Superior temporal gyrus (tissue), 1 donor: Measurements from ENCODE around the gene SIX1.

Source experiments
- DNase-seq: peaks from one replicate; pipeline ENCODE4 v3.0.0-alpha.2; 2016; ENCODE audit errors: extremely low spot score

Gene SIX1

DNA sequence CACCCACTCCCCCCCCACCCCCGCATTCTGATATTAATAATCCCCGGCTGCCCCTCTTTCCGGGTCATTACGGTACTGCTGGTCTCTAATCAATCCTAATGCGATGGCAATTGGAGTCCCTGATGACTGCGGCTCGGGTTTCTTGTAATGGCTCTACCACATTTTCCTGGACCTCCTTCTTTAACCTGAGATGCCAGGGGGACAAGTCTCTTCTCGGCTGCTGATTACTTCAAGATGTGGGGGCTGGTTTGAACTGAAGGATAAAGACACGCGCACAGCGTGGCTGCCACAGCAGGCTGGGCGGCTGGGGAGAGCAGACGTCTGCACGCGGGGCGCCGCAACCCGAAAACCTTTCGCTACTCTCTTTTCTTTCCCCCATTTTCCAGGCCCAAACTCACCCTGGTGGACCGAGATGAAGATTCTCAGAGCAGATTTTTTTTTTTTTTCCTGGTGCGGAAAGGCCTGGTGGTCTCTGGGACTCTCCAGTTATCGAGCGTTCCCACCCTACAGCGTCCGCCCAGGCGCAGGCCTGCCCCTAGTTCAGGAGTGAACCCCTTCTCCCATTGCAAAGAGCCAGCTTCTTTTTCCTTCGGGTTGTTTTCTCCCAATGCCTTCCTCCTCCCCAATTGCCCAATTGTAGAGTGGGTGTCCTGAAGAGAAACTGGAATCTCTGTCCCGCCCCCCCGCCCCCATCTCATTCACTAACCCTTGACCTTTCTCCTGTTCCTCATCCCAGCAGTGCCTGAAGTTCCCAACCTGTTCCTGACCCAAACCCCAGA, 6.0 kb upstream of the SIX1 start:
- DNase-seq = no peak

DNA sequence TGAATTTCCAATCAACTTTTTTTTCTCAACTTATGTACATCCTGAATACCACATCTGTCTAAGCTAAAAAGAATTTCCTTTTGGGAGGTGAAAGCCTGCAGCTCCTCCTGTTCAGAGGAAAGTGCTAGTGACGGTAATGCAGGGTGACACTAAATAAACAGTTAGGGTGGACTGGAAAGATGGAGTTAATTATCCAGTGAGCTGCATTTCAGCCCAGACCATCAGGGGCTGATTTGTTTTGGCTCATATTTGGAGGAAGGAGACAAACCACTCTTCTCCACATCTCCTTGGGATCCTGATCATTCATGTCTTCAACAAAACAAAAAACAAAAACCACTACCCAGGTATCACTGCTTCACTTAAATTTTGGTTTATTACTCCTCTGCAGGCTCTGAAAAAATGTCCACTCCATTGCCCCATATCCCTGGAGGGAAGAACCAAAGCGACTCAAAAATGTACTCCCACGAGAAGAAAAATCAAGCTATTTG, 5.1 kb upstream of the SIX1 start:
- no peak for DNase-seq

DNA sequence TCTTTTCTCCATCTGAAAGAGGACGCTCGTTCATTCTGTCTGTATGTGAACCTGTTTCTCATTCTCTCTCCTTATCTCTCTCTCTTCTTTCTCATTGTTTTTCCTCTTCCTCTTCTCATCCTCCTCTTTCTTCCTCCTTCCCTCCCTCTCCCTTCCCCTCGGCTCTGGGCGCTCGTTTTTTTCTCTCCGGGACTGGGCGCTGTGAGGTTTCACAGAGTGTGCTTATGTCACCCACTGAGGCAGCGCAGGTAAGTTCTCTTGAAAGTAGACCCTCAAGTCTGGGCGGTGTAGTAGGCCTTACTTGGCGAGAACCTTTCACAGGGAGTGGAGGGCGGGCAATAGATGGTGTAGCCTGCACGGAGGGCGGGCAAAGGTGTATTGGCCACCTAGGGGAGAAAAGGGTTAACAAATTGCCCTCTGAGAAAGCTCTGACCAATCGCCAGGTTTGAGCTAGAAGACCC, 4.5 kb upstream of the SIX1 start:
- DNase-seq = no peak

DNA sequence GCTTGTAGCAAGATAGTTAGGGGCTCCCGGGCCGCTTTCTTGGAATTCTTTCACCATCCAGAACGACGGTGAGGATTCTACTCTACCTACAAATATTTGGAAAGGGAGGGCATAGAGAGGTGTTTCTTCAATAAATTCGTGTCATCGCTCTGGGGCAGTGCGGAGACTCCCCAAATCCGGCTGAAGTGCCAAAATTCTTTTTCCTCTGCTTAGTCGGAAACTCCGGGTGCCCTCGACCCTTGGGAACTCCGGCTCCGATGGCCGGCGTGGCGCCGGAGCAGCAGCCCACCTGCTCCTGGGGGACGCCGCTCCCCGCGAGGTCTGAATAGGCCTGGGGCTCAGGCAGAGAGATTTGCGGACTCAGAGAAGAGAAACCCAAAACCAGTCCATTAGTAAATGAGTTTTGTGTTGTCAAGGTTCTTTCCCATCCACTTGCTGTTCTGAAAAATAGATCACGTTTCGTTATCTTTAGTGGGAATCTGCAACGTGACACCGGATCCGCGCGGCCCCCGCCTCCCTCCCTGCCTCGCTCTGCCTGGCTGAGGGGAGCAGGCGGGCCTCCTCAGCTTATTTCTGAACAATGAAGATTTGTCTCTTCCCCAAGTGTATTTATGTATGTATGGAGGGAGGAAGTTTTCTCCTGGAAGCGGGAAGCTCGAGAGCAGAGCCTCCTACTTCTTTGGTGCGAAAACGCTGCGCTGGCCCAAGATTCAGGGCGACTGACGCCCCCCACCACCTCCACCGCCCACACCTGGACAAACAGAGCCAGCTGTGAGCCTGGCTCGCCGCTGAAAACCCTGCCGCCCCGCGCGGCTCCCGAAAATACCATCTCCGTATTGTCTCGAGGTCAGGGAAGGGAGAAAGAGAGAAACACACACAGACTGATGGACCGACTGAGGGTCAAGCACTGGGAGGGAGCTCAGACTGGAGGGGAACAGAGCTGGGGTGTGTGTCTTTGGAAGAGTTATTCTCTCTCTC, 3.7 kb upstream of the SIX1 start:
- DNase-seq = no peak

DNA sequence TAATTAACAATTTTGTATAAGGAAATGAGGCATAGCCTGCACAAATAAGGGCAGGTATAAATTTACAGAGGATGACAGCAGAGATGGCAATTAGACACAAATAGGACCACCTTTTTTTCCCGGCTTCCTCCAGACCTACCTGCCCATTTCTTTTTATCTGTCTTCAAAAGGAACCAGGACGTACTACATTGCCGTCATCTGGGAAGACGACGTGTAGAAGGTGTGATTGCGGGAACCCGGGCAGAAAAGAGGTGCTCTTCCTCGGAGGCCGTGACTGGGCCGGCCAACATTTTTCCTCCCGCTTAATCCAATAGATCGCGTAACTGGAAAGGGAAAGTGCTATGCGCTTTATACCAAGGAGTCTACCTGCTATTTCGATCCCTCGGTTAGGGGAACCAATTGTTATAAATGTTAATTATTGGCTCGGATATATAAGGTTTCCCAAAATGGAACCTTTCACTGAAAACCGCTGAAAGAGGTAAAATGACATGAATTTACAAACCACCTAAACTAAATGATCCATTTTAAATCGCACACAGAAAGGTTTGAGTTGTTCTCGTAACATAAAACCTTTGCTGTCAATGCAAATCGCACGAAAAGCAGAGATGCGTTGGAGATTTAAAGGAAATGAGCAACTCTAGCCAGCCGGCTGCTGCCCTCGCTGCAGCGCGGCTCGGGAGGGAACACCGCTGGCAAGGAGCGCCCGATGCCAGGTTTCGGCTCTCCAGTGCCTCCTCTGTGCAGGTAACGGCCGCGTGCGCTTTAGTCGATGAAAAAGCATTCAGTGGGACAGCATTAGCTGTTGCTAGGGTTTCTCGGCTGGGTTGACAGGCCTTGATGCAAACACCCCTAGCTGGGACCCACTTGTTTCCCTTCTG, 2.8 kb upstream of the SIX1 start:
- DNase-seq = no peak

DNA sequence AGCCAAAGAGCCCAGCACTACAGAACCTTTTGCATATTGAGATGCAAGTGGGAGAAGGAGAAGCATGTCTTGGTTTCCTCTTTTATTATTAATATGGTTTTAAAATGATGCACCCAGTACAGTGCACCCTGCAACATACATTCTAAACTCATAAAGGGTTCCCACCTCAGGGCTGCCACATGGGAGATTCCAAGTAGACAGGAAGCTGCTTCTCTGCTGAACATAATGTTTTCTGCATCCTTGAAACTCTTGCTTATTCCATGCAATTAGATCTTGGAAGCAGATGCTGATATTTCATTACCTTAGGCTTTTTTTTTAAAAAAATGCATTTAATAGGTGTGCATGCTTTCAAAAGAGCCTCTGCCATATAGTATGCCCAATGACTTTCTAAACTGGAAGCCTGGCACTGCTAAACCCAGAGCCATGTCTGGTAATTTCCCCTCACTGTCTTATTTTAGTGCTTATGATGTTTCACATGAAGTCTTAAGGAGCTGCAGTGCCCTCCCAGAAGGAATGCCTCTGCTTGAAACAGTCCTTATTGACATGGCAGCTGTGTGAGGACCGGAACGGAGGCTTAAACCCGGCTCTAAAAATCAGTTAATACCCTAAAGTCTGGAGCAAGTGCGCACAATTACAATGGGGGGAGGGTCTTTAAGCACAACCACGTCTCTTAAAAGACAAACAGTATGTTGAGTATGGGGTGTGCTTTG, 2.0 kb upstream of the SIX1 start:
- no peak for DNase-seq

DNA sequence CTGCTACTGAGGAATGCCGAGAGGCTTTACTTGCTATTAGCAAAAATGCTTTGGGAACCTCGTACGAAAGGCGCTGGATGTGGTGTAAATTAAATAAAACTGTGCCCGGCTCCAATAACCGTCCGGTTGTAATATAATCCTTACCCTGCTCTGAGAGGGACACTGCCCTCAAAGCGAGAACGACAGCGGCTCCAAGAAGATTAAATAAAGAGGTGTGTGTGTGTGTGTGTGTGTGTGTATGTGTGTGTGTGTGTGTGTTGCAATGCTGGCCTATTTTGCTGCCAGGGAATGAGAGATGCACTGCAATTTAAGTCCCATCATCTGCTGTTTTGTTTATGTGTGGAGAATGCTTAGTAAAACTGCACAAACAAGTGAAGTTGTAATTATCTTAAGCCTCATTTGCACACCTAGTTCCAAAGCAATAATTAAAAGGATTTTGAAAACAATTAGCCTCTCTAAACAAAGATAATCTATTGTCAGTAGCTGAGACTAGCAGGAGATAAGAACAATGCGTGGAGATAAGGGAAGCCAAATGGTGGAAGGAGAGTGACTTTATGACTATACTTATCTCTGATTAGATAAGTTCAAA, 1.2 kb upstream of the SIX1 start:
- DNase-seq = no peak

DNA sequence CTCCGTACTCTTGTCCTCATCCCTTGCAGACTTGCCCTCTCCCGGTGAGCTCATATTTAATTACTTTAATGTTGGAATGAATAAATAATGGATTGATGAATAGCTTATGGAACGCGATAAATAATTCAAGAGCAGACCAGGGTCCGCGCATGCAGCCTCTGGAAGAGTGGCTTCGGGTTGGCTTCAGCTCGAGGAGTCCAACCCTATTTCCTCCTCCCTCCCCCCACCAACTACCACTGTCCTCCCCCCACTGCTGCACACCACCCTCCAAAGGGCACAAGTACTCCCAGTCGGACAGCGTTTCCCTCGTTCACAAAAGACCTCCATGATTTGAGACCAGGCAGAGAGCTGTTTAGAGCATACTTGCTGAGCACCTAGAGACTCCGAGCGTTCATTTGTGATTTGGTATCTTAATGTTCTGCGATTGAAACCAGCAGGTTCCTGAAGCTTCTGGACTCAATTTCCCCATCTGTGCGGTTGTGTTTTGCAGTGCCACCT, 647 bp upstream of the SIX1 start:
- DNase-seq = no peak

DNA sequence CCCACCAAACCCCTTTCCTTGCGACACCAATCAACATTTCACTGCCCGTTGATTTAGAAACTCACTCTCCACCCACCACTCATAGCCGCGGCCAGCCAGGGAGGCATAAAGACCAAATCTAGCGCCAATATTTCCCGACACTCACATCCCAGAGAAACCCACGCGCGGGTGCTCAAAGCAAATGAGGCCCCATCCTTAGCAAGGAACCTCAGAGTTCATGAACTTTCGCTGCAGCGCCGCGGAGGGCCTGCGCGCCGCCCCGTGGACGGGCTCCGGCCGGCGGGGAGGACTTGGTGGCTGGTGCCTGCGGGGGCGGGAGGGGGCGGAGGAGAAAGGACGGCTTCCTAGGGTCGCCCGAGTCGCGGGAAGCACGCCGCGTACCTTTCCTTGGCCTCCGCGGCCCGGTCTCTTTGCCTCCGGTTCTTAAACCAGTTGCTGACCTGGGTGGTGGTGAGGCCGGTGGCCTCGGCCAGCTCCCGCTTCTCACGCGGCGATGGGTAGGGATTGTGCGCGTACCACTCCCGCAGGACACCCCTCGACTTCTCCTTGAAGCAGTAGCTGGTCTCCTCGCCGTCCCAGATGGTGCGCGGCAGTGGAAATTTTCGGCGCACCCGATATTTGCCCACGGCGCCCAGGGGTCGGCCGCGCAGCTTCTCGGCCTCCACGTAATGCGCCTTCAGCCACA, 886 bp downstream of the SIX1 start:
- no peak for DNase-seq

DNA sequence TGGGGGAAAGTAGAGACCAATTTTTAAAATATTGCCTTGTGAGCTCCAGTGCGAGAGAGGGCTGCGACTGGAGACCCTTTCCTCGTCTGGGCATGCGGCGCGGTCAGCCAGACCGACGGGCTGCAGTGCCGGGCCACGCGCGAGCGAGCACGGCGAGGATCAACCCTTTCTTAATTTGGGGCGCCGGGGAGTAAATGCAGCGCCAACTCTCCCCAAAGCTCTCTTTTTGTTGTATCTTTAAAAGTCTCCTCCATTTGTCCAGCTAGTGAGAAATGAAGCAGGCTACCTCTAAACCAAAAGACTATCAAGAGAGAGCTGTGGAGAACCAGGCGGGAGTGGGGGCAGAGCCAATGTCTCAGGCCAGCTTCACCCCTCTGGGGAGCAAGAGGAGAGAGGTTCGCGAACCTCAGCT, 1.4 kb downstream of the SIX1 start:
- DNase-seq = no peak

DNA sequence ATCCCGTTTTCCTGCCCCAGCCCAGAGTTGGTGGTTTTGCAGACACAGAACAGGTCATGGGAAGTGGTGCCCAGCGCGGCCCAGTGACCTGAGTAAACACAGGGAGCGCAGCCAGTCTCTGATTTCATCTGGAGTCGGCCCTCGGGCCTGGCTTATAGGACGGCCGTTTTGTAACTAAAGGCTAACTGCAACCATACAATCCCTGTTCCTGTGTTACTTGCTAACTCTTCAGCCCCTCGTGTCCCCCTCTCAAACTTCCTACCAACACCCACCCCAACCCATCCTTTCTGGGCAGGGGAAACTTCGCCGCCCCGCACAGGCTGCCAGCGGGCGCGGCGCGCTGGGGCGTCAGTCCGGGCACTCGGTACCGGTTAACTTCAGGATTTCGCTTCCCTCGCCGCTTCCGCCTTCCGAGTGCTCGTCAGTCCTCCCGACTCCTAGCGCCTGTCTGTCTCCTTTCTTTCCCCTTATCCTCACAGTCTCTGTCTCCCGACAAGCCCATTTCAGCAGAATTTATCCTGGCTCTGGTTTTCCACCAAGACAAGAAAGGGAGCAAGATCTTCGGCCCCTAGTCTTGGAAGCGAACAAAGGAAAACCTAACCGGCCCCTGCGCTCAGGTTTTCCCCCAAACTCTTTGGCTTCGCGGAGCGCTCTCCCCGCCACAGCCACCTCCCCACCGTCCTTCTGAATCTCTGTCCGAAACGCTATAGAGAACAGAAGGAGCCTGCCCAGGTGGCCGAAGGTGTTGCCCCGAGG, 2.0 kb downstream of the SIX1 start:
- no peak for DNase-seq

DNA sequence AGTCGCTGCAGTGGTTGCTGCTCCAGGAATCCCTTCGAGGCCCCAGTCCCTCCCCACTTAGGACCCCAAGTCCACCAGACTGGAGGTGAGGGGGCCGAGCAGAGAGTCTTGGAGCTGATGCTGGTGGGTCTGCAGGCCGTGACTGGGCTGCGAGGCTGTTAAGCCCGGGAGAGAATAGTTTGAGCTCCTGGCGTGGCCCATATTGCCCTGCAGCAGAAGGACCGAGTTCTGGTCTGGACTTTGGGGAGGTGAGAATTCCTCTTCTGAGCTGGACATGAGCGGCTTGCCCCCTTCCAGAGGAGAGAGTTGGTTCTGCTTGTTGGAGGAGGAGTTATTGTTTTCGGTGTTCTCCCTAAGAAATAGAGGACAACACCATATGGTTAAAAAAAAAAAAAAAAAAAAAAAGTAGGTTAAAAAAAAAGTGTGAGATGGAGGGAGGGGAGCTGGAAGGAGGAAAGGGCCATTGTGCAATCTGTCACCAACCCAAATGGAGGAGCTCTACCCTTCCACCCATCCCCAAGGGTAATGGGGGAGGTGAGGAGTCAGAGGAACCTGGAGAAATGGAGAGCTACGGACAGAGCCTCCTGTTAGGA, 3.0 kb downstream of the SIX1 start:
- DNase-seq = no peak

DNA sequence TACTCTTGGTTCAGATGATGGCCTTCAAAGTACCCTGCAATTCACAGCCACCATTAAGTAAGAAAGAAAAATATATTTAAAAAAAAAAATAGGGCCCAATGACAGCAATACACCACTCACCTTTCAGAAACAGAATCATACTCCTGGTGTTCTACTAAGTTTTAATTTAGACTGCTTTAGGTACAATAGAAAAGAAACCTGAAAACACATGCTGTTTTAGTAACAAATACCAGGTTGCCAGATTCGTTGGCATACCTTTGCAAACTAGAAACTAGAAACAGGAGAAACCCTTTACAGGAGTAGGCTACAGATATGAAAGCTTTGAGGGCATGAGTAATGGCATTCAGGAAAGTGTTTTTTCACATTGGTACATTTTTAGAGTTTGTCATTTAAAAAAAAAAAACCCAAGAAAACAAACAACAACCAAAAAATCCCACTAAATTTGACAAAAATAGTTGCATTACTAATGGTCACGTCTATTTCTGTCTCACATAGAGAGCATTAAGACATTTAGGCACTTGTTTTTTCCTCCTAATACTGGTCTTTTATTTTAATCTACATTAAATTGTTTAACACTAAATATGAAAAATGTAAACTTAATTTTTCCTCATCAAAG, 4.0 kb downstream of the SIX1 start:
- DNase-seq = no peak

DNA sequence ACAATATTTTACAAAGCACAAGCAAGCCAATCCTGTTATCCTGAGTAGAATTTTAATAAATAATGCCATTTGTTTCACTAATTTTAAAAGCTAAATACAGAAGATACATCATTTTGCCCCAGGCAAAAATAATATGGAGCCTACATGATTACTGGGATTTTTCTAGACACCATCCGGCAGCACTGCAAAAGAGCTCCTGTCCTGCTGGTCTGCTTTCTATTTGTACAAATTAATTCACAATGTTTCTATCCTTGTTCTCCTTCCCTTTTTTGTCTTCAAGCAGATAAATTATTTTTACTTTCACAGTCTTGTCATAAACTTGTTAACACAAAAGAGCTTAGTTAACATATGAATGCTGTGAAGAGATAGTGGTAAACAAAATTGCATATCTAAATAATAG, 4.6 kb downstream of the SIX1 start:
- DNase-seq = no peak

DNA sequence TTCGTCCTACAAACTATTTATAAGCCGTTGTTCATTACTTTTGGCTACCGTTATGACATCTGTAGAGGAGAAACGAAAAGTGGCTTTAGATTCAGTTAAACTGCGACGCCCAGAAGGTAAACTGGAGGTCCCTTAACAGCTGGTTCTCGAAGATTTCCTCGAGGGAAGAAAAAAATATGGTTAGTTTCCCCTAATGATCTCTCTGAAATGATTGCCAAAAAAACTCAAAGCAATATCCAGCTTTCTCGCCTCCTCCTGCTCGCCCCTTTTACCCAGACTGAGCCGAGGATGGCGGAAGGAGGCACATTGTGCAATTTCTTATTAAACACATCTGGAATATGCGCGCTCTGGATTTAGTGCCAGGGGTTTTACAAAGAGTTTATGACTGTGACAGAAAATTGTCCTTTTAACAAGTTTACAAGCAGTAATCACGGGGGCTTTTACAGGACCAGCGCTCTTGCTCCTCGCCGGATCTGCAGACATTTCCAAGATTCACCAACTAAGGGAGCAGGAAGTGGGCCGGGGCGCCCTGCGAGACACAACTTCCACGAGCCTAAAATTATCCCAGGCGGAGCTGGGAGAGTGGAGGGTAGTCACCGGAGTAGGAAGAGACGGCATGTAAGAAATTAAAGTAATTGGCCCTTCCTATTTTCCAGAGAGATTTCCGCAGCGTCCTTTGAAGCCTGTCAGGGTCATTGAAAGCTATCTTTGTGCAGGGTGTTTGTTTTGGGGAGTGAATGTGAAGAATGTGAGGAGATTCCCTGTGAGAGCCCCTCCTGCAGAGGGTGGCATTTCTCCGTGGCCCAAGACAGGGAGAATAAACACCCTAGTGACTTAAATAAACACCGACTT, 5.6 kb downstream of the SIX1 start:
- DNase-seq = no peak

DNA sequence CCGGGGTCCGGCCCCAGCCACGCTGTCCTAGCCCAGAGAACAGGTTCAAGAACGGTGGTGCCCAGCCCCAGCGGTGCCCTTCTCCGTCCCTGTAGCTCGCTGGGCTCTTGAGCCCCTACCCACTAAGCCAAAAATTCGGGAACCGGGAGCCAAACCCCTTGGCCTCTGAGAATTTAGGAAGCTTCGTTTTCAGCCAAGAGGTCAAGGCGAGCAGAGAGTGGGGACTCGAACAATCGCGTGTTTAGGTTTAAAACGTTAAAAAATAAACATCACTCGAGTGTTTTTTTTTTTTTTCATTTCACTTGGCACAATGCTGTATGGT, 6.2 kb downstream of the SIX1 start:
- DNase-seq = no peak
